Measurements from ENCODE around the gene NFAT5.
A peak's percentile ranks its signal among the peaks of the same experiment; 100 is the strongest.
"Not testable (repeated sequence)": the region's sequence is repeated elsewhere in the genome, so short reads cannot be mapped to it uniquely, and the experiment has no call there.

Gene NFAT5

GRCh38 chr16:69711115-69711740, 145.5 kb downstream of the NFAT5 start:
- DNase-seq: no peak

GRCh38 chr16:69712277-69712676, 146.5 kb downstream of the NFAT5 start:
- no peak for DNase-seq

GRCh38 chr16:69712914-69713581, 147.3 kb downstream of the NFAT5 start:
- DNase-seq: no peak

DNA sequence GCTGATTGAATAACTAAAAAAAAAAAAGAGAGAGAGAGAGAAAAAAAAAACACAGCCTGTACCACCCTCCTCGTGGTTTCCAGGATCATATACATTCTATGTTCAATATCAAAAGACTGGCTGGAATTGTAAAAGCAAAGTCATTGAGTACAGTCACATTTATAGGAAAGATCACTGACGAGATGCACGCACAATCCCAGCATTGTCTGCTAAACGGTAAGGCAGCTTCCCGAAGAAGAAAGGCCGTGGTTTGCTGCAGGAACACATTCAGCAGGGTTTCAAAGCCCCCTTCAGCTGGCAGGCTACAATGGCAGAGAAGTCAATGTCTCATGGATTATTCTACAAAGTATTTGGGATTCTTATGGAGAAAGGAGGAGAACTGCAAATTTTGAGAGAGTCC, 151.3 kb downstream of the NFAT5 start:
- no peak for DNase-seq

DNA sequence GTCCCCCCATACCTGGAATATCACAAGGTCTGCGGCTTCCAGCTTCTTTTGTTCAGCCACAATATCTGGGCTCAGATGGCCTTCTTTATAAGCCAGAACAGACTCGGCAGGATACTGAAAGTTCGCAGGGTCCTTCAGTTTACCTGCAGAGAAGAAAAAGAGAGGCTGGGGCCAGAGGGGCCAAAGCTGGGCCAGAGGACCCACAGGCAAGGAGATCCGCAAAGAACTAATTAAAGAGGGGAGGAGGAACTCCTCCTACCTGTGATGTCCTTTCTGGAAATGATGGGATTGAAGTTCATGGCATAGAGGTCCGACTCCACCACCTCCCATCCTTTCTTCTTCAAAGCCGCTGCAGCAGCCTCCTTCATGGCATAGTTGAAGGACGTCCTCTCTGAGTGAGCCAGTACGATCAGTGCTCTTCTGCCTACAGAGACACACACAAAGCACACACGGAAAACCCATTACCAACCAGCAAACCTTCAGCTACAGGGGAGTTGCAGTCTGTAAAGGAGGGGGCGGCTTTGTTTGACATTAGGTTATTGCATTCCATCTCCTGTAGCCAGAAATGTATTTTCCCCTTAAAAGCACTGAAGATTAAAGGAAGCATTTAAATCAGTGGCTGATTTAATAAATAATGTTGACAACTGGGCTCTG, 152.5 kb downstream of the NFAT5 start:
- no peak for DNase-seq

GRCh38 chr16:69720822-69721430, 155.2 kb downstream of the NFAT5 start:
- no peak for DNase-seq

- DNase-seq: no peak
Measured at GRCh38 chr16:69721441-69721957, 155.7 kb downstream of the NFAT5 start.

GRCh38 chr16:69724414-69724873, 158.7 kb downstream of the NFAT5 start:
- no peak for DNase-seq

DNA sequence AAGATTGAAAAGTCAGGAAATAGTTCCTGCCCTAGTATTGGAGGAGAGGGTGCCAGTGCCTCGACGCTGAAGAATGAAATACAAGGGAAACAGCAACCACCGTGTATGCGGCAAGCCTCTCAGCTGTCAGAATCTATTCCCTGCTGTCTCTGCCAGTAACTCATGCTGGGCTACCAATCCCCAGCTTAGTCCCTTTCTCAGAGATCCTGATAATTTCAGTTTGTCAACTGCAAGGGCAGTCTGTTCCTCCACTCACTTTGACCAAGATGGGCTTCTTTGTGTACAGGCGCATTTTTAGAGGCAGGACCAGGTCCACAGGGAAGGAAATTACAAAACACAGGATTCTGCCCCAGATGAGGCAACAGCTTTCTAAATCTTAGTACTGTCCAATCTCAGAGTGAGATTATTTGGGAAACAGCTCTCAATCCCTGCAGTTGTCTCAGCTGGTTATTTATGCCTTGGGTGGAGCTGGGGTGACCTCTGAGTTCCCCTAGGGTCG, 159.3 kb downstream of the NFAT5 start:
- peak in 3 of 4 experiments; percentile 3 to 23 (median 10) for DNase-seq

- DNase-seq: no peak
Measured at GRCh38 chr16:69725480-69726312, 159.9 kb downstream of the NFAT5 start.

DNA sequence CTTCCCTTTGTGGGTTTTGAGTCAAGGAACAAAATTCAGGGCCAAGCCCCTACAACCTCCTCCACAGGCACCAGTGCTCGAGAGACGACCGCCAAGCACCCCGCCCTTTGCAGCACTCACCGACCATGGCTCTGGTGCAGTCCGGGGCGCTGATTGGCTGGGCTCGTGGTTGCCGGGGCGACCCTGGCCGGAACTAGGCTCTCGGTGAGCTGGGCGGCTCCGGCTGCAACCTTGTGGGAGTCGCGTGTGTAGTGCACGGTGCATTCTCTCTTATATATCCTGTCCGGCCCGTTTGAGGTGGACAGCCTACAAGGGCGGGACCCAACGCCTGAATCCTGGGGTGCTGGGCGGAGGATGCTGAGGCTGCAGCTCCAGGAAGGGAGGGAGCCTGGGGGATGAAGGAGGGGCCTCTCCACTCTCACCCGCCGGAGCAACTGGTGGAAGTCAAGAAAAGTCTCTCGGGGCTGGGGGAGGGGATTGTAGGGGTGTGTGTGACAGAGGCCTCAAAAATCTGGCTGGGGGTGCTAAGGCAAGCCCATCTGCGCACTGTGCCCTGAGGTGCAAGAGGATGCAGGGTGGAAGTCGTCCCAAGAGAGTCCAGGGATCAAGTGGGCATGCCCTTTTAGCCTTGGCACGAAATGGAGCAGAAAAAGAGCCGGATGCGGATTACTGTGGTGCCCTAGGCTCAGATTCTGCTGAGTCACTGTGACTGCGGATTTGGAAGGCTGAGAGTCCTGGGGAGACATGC, 160.7 kb downstream of the NFAT5 start, which contains the start of gene NQO1:
TSS of gene NQO1 (minus strand) at position 248 of the 748 bp plus-strand sequence. CDS start at position 127, 121 bp downstream.
- DNase-seq: peak; percentile 94 to 96 (median 95)

GRCh38 chr16:69727916-69728270, 162.1 kb downstream of the NFAT5 start:
- DNase-seq: no peak

- not testable (repeated sequence) for DNase-seq
Measured at GRCh38 chr16:69729030-69729429, 163.3 kb downstream of the NFAT5 start.

- not testable (repeated sequence) for DNase-seq
Measured at GRCh38 chr16:69731280-69731679, 165.5 kb downstream of the NFAT5 start.

GRCh38 chr16:69732101-69732500, 166.3 kb downstream of the NFAT5 start:
- no peak for DNase-seq

DNA sequence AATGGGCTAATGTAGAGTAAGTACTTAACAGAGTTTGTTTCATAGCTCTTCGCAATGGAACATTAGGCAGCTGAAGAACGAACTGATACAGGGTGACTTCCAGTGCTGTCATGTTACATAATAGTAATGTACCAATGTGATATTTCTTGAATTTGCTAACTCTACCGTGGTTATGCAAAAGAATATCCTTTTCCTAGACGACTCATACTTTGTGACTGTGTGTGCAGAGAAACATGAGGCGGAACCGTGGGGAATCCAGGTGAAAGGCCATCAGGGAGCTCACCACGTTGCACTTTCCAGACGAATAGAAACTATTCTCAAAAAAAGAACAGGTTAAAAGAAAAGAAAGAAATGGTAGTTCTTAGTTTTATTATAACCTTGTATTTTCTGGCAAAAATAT, 175.8 kb downstream of the NFAT5 start:
- DNase-seq: peak in 1 of 4 experiments; percentile 7

- DNase-seq: peak in 2 of 4 experiments; percentile 17 to 20
Measured at GRCh38 chr16:69741951-69742904, 176.5 kb downstream of the NFAT5 start.

DNA sequence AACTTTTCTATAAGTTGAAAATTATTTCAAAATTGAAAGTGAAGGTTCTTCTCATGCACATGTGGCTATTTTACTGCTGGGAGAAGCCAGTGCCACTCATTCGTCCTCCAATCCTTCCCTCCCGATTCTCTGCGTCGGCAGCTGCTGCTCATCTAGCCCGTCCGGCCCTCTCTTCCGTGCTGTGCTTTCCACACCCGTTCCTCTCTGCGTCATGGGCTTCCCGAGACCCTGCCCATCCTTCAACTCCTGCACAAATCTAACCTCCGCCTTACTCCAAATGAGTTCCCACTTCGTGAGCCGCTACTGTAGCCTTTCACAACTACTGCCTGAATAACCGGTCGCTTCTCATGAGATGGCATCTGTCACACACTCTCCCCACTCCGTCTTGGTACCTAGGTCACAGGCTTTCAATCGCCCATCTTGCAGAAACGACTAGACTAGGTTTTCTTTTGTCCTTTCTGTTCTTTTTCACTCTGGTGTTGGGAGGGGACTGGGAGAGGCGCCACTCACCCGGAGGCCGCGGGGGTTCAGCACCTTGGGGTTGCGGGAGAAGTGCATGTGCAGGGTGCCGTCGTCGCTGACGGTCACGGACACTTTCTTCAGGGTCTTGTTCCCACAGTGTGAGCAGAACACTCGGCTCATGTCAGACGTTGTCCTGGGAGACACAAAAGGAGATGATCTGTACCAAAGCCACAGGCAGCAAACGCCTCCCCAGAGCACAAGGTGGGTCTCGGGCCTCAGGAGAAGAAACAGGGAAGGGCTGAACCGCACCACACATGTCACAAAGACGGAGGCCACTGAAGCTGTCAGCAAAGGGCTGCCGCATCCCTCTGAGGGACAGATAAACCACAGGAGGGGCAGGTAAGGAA, 178.8 kb downstream of the NFAT5 start:
- DNase-seq: no peak

DNA sequence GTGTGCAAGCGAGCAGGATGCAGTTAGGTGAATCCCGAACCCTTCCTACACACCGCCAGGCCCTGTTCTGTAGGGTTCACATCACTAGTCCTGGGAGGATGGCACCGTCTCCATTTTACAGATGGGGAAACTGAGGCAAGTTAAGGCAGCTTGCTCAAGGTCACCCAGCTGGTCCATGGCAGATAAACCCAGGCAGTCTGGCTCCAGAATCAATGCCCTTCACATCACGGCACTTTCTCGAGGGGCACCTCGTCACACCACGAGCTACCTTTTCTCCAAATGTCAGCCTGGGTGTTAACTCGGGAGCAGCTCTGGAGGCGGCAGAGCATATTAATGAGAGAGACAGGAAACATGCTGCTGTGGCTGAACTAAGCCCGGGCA, 179.5 kb downstream of the NFAT5 start:
- DNase-seq: no peak
